ENCODE measurements around the gene CSK.

Gene CSK

GRCh38 chr15:74788042-74788682 is 6.3 kb downstream of the CSK start:
- no peak for DNase-seq

GRCh38 chr15:74788683-74789151 is 6.8 kb downstream of the CSK start:
- no peak for DNase-seq

GRCh38 chr15:74789171-74789631 is 7.3 kb downstream of the CSK start:
- DNase-seq, result no peak

GRCh38 chr15:74789741-74790079 is 7.8 kb downstream of the CSK start:
- DNase-seq, result no peak

- DNase-seq, result no peak
Observed at GRCh38 chr15:74790080-74790916, 8.4 kb downstream of the CSK start.

- no peak for DNase-seq
Observed at GRCh38 chr15:74791007-74791406, 9.1 kb downstream of the CSK start.

- DNase-seq, result no peak
Observed at GRCh38 chr15:74791667-74792066, 9.8 kb downstream of the CSK start.

GRCh38 chr15:74792227-74793016 is 10.5 kb downstream of the CSK start:
- DNase-seq, result no peak

GRCh38 chr15:74793135-74794028 is 11.5 kb downstream of the CSK start:
- DNase-seq, result no peak

GRCh38 chr15:74794248-74794969 is 12.5 kb downstream of the CSK start:
- no peak for DNase-seq

- no peak for DNase-seq
Observed at GRCh38 chr15:74794970-74795349, 13.1 kb downstream of the CSK start.

GRCh38 chr15:74795966-74796625 is 14.2 kb downstream of the CSK start:
- no peak for DNase-seq

GRCh38 chr15:74798388-74799254 is 16.7 kb downstream of the CSK start:
- DNase-seq, result no peak

GRCh38 chr15:74799255-74799855 is 17.5 kb downstream of the CSK start:
- no peak for DNase-seq

GRCh38 chr15:74799856-74800558 is 18.1 kb downstream of the CSK start:
- no peak for DNase-seq

- no peak for DNase-seq
Observed at GRCh38 chr15:74800559-74801094, 18.7 kb downstream of the CSK start.

GRCh38 chr15:74801311-74801997 is 19.6 kb downstream of the CSK start:
- DNase-seq, result no peak

GRCh38 chr15:74802290-74802689 is 20.4 kb downstream of the CSK start:
- no peak for DNase-seq
